H9 (cell line): ENCODE data around the gene LRRC61. TPM values are rescaled to one million over a fixed set of nuclear protein-coding genes. Genes with fewer than 3 reads are reported as not detected.

ENCODE experiments used
- DNase-seq: peaks from one replicate; pipeline ENCODE4 v3.0.0-alpha.2; 2017
- H2AFZ ChIP-seq: one replicate; pipeline ENCODE4 v1.6.1; 2013; ENCODE audit warnings: mild to moderate bottlenecking, low read length, control low read depth, moderate library complexity
- H2AK5ac ChIP-seq: 2 replicates; pipeline ENCODE4 v1.6.1; 2013; ENCODE audit warnings: low read length, control low read depth, mixed read lengths; ENCODE audit not compliant: insufficient read length
- H2BK120ac ChIP-seq: one replicate; pipeline ENCODE4 v1.6.1; 2013; ENCODE audit warnings: low read depth, mild to moderate bottlenecking, low read length, control low read depth, inconsistent platforms; ENCODE audit not compliant: poor library complexity, severe bottlenecking
- H2BK12ac ChIP-seq: 2 replicates; pipeline ENCODE4 v1.6.1; 2013; ENCODE audit warnings: low read length, control low read depth, mixed read lengths, low read depth; ENCODE audit not compliant: insufficient read length
- H2BK15ac ChIP-seq: 2 replicates; pipeline ENCODE4 v1.6.1; 2013; ENCODE audit warnings: low read depth, low read length, control low read depth
- H2BK20ac ChIP-seq: one replicate; pipeline ENCODE4 v1.6.1; 2013; ENCODE audit warnings: low read depth, mild to moderate bottlenecking, low read length, control low read depth, inconsistent platforms; ENCODE audit not compliant: poor library complexity, severe bottlenecking
- H2BK5ac ChIP-seq: 2 replicates; pipeline ENCODE4 v1.6.1; 2013; ENCODE audit warnings: low read length, control low read depth, mixed read lengths; ENCODE audit not compliant: insufficient read length
- H3K14ac ChIP-seq: 2 replicates; pipeline ENCODE4 v1.6.1; 2013; ENCODE audit warnings: low read length, control low read depth; ENCODE audit not compliant: insufficient read depth
- H3K18ac ChIP-seq: 2 replicates; pipeline ENCODE4 v1.6.1; 2013; ENCODE audit warnings: low read depth, mild to moderate bottlenecking, mixed read lengths, low read length, control low read depth; ENCODE audit not compliant: insufficient read length
- H3K23ac ChIP-seq: 2 replicates; pipeline ENCODE4 v1.6.1; 2013; ENCODE audit warnings: low read length, control low read depth, mixed read lengths, low read depth; ENCODE audit not compliant: insufficient read length
- H3K23me2 ChIP-seq: 2 replicates; pipeline ENCODE4 v1.6.1; 2013; ENCODE audit warnings: low read depth, mild to moderate bottlenecking, mixed read lengths, low read length, control low read depth; ENCODE audit not compliant: insufficient read length, poor library complexity, severe bottlenecking
- H3K27ac ChIP-seq: 2 replicates; pipeline ENCODE4 v1.5.1; 2013; ENCODE audit warnings: low read length, control low read depth, mixed read lengths, low read depth; ENCODE audit not compliant: insufficient read length
- H3K27me3 ChIP-seq: 2 replicates; pipeline ENCODE4 v1.6.1; 2013; ENCODE audit warnings: low read length, control low read depth, inconsistent platforms; ENCODE audit not compliant: insufficient read depth
- H3K4ac ChIP-seq: 2 replicates; pipeline ENCODE4 v1.6.1; 2013; ENCODE audit warnings: low read depth, mild to moderate bottlenecking, control low read depth, inconsistent platforms, low read length, moderate library complexity
- H3K4me1 ChIP-seq: 2 replicates; pipeline ENCODE4 v1.6.1; 2013; ENCODE audit warnings: low read length, control low read depth, inconsistent platforms; ENCODE audit not compliant: insufficient read depth
- H3K4me2 ChIP-seq: 2 replicates; pipeline ENCODE4 v1.6.1; 2013; ENCODE audit warnings: low read length, control low read depth, mixed read lengths; ENCODE audit not compliant: insufficient read length, insufficient read depth
- H3K56ac ChIP-seq: 2 replicates; pipeline ENCODE4 v1.6.1; 2013; ENCODE audit warnings: low read depth, mild to moderate bottlenecking, mixed read lengths, low read length, control low read depth; ENCODE audit not compliant: insufficient read length
- H3K79me1 ChIP-seq: 2 replicates; pipeline ENCODE4 v1.6.1; 2013; ENCODE audit warnings: low read depth, mild to moderate bottlenecking, moderate library complexity, low read length, control low read depth, inconsistent platforms; ENCODE audit not compliant: insufficient read depth, poor library complexity, severe bottlenecking
- H3K79me2 ChIP-seq: 2 replicates; pipeline ENCODE4 v1.6.1; 2013; ENCODE audit warnings: low read length, control low read depth, inconsistent platforms; ENCODE audit not compliant: insufficient read depth
- H3K9ac ChIP-seq: 2 replicates; pipeline ENCODE4 v1.6.1; 2013; ENCODE audit warnings: low read length, control low read depth, mixed read lengths; ENCODE audit not compliant: insufficient read length; ENCODE audit errors: extremely low read depth
- H3K9me3 ChIP-seq: one replicate; pipeline ENCODE4 v1.6.1; 2013; ENCODE audit warnings: low read depth, low read length, inconsistent platforms; ENCODE audit not compliant: control insufficient read depth
- H3T11ph ChIP-seq: one replicate; pipeline ENCODE4 v1.6.1; 2013; ENCODE audit warnings: mild to moderate bottlenecking, low read length, control low read depth, inconsistent platforms
- H4K20me1 ChIP-seq: one replicate; pipeline ENCODE4 v1.6.1; 2013; ENCODE audit not compliant: control insufficient read depth, insufficient read length, insufficient read depth
- H4K5ac ChIP-seq: 2 replicates; pipeline ENCODE4 v1.6.1; 2013; ENCODE audit warnings: low read depth, mild to moderate bottlenecking, mixed read lengths, low read length, control low read depth; ENCODE audit not compliant: insufficient read length
- H4K8ac ChIP-seq: replicated peaks from 2 replicates; pipeline ENCODE4 v1.6.1; 2013; ENCODE audit warnings: low read length, control low read depth, mixed read lengths, low read depth; ENCODE audit not compliant: insufficient read length
- H4K91ac ChIP-seq: 2 replicates; pipeline ENCODE4 v1.6.1; 2013; ENCODE audit warnings: low read depth, mild to moderate bottlenecking, moderate library complexity, mixed read lengths, low read length, control low read depth; ENCODE audit not compliant: insufficient read length
- H3K27ac Mint-ChIP-seq, 3 experiments: 2 replicates in 2 of 3; 3 replicates in 1 of 3; pipeline ENCODE4 v1.8.0; 2020 to 2021; ENCODE audit warnings: mixed read lengths in 3 of 3, mild to moderate bottlenecking in 1 of 3, moderate library complexity in 1 of 3
- H3K27me3 Mint-ChIP-seq: 2 replicates; pipeline ENCODE4 v1.8.0; 2021; ENCODE audit warnings: low read depth, mild to moderate bottlenecking, moderate library complexity, mixed read lengths
- H3K36me3 Mint-ChIP-seq, 3 experiments: 2 replicates in 2 of 3; 3 replicates in 1 of 3; pipeline ENCODE4 v1.8.0; 2020 to 2021; ENCODE audit warnings: low read depth in 3 of 3, mixed read lengths in 3 of 3; ENCODE audit not compliant: insufficient read depth in 1 of 3
- H3K4me1 Mint-ChIP-seq, 2 experiments: 2 replicates each; pipeline ENCODE4 v1.8.0; 2020; ENCODE audit warnings: mixed read lengths in 2 of 2
- H3K4me3 Mint-ChIP-seq, 2 experiments: 2 replicates in 1 of 2; 3 replicates in 1 of 2; pipeline ENCODE4 v1.8.0; 2020 to 2021; ENCODE audit warnings: mild to moderate bottlenecking in 2 of 2, mixed read lengths in 2 of 2, moderate library complexity in 1 of 2
- H3K9me3 Mint-ChIP-seq, 2 experiments: 2 replicates in 1 of 2; 3 replicates in 1 of 2; pipeline ENCODE4 v1.8.0; 2020; ENCODE audit warnings: mild to moderate bottlenecking in 2 of 2, mixed read lengths in 2 of 2, moderate library complexity in 1 of 2
- WGBS: extraction: QIAGEN DNeasy Blood & Tissue Kit; methylation state at CpG from one replicate; pipeline ENCODE4 v1.1.7; 2013; ENCODE audit warnings: missing lambda C conversion rate, low lambda C conversion rate, mixed read lengths; ENCODE audit not compliant: insufficient read length; ENCODE audit errors: extremely low coverage; 5-methylcytosine and 5-hydroxymethylcytosine counted together
- total RNA-seq: library from RNA; stranded (reverse); gene quantifications from 2 replicates; pipeline ENCODE4 v1.2.1, GENCODE V29; 2021
- TF ChIP-seq, protein P1 (sequence below): fragments of 200-600 bp; sonication (generic); conservative IDR thresholded peaks from 3 replicates; pipeline ENCODE4 v1.8.0; 2021; ENCODE audit warnings: antibody characterized with exemption, mild to moderate bottlenecking

Gene LRRC61
- total RNA-seq, 1 experiment from 2014 or later, result 24.4 TPM

DNA sequence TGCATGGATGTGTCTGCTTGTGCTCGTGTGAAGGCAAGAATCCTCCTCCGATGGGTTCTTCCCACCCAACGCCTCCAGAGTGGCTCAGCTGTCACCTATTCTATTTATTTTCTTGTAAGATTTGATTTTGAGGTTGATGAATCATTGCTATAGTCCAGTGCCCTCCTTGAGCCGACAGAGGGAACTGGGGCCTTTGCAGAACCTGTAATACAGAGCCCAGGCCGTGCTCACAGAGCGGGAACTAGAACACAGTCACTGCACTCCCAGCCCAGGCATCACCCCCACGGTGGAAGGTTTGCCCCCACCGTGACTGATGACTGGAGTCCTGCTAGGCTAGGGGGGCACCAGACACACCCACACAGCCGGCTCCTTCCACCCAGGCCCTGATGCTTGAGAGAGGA lies 16.3 kb downstream of the LRRC61 start:
- H4K5ac ChIP-seq, result no peak overlapping the region
- TF ChIP-seq, protein P1, sequence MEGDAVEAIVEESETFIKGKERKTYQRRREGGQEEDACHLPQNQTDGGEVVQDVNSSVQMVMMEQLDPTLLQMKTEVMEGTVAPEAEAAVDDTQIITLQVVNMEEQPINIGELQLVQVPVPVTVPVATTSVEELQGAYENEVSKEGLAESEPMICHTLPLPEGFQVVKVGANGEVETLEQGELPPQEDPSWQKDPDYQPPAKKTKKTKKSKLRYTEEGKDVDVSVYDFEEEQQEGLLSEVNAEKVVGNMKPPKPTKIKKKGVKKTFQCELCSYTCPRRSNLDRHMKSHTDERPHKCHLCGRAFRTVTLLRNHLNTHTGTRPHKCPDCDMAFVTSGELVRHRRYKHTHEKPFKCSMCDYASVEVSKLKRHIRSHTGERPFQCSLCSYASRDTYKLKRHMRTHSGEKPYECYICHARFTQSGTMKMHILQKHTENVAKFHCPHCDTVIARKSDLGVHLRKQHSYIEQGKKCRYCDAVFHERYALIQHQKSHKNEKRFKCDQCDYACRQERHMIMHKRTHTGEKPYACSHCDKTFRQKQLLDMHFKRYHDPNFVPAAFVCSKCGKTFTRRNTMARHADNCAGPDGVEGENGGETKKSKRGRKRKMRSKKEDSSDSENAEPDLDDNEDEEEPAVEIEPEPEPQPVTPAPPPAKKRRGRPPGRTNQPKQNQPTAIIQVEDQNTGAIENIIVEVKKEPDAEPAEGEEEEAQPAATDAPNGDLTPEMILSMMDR, result no peak
- H3K27me3 Mint-ChIP-seq, result peaks cover 62% of the 10 kb centered on the region
- H4K8ac ChIP-seq, result no peak overlapping the region
- H3K79me2 ChIP-seq, result no peaks in the 10 kb centered on the region
- H3T11ph ChIP-seq, result no peak overlapping the region
- H2BK5ac ChIP-seq, result no peak overlapping the region
- no peaks in the 10 kb centered on the region for H4K20me1 ChIP-seq
- no peak overlapping the region; the same call in 1 of the 2 replicates for H3K14ac ChIP-seq
- H3K4me2 ChIP-seq, result no peak overlapping the region
- no peak overlapping the region for H2BK12ac ChIP-seq
- H3K4ac ChIP-seq, result no peak overlapping the region
- DNase-seq, result no peak
- H2AK5ac ChIP-seq, result no peak overlapping the region
- H3K4me1 ChIP-seq, result no peaks in the 10 kb centered on the region; the same call in 1 of the 2 replicates
- H3K4me1 Mint-ChIP-seq, result peaks cover 60 to 73% of the 10 kb centered on the region in 2 experiments
- no peak overlapping the region for H2BK120ac ChIP-seq
- no peak overlapping the region for H2BK15ac ChIP-seq
- no peak overlapping the region for H2AFZ ChIP-seq
- H3K23ac ChIP-seq, result no peak overlapping the region
- H4K91ac ChIP-seq, result no peak overlapping the region
- H3K79me1 ChIP-seq, result no peaks in the 10 kb centered on the region
- no CpG with 5 or more reads among the region's 9 CpGs for WGBS
- no peak overlapping the region for H2BK20ac ChIP-seq
- H3K23me2 ChIP-seq, result peaks cover 16% of the 10 kb centered on the region
- no peak overlapping the region for H3K27ac ChIP-seq
- peaks cover 10% of the 10 kb centered on the region in 2 experiments for H3K9me3 Mint-ChIP-seq
- peaks cover 13% of the 10 kb centered on the region for H3K27me3 ChIP-seq
- peaks cover 24 to 39% (median 26%) of the 10 kb centered on the region in 3 experiments for H3K36me3 Mint-ChIP-seq
- no peak overlapping the region for H3K9ac ChIP-seq
- peaks cover 7% of the 10 kb centered on the region for H3K9me3 ChIP-seq
- peak overlapping the region; percentile 74 to 96 for H3K4me3 Mint-ChIP-seq
- H3K27ac Mint-ChIP-seq, result peak overlapping the region in 1 of 3 experiments; percentile 70; a peak in 2 of 7 replicates
- no peak overlapping the region for H3K56ac ChIP-seq
- H3K18ac ChIP-seq, result no peak overlapping the region
